IMR-90 (cell line): ENCODE measurements around the gene WSB1. TPM values are rescaled to one million over a fixed set of nuclear protein-coding genes. Genes with fewer than 3 reads are reported as not detected.

ENCODE experiments used
- ATAC-seq: fragments of 200-7000 bp; cut with Tn5 transposase; 2 replicates; pipeline ENCODE4 v1.9.1; 2020; ENCODE audit warnings: low read depth, mild to moderate bottlenecking, moderate library complexity
- BruUV-seq: library from RNA; stranded (reverse); fragments of 400-500 nt; replicated peaks from 2 replicates; lab custom pipeline; 2021; lab: Mats Ljungman, UMichigan
- CTCF ChIA-PET: fragments of 300-600 bp; formaldehyde crosslinking; extraction: SDS; loops from one replicate; lab custom pipeline; 2021; ENCODE audit warnings: antibody characterized with exemption; lab: Yijun Ruan, JAX
- POLR2A ChIA-PET: fragments of 300-600 bp; sonication (Branson Sonifier 250); formaldehyde crosslinking; loops from one replicate; lab custom pipeline; 2022; ENCODE audit warnings: antibody characterized with exemption; ENCODE audit not compliant: unreplicated experiment; lab: Charles Lee
- DNase-seq: peaks from one replicate; pipeline ENCODE4 v3.0.0; 2013
- H2AFZ ChIP-seq: replicated peaks from 2 replicates; pipeline ENCODE3; 2013; ENCODE audit warnings: low read length, mild to moderate bottlenecking; ENCODE audit not compliant: poor library complexity
- H2AK5ac ChIP-seq: 2 replicates; pipeline ENCODE4 v1.6.1; 2013; ENCODE audit warnings: low read depth, low read length, inconsistent platforms
- H2AK9ac ChIP-seq: replicated peaks from 2 replicates; pipeline ENCODE3; 2013; ENCODE audit warnings: mild to moderate bottlenecking, low read depth, low read length, moderate library complexity; ENCODE audit not compliant: poor library complexity
- H2BK120ac ChIP-seq: 2 replicates; pipeline ENCODE4 v1.6.1; 2013; ENCODE audit warnings: low read depth, low read length, inconsistent platforms
- H2BK15ac ChIP-seq: 3 replicates; pipeline ENCODE4 v1.6.1; 2013; ENCODE audit warnings: low read depth, low read length, inconsistent platforms
- H2BK20ac ChIP-seq: 2 replicates; pipeline ENCODE4 v1.6.1; 2013; ENCODE audit warnings: low read depth, mild to moderate bottlenecking, inconsistent platforms, low read length, moderate library complexity
- H2BK5ac ChIP-seq: 2 replicates; pipeline ENCODE4 v1.6.1; 2013; ENCODE audit warnings: mild to moderate bottlenecking, low read depth, low read length, inconsistent platforms; ENCODE audit not compliant: poor library complexity, severe bottlenecking
- H3K14ac ChIP-seq: replicated peaks from 2 replicates; pipeline ENCODE4 v1.6.1; 2013; ENCODE audit warnings: low read depth, low read length, inconsistent platforms
- H3K18ac ChIP-seq: 2 replicates; pipeline ENCODE4 v1.6.1; 2013; ENCODE audit warnings: low read depth, low read length, control low read depth
- H3K23ac ChIP-seq: 2 replicates; pipeline ENCODE4 v1.6.1; 2013; ENCODE audit warnings: low read depth, low read length, inconsistent platforms
- H3K27ac ChIP-seq: 2 replicates; pipeline ENCODE4 v1.5.1; 2013; ENCODE audit warnings: mild to moderate bottlenecking, control low read depth, low read length; ENCODE audit not compliant: insufficient read depth
- H3K27me3 ChIP-seq: 2 replicates; pipeline ENCODE4 v1.6.1; 2013; ENCODE audit warnings: low read length; ENCODE audit not compliant: control insufficient read depth, insufficient read depth
- H3K36me3 ChIP-seq: 2 replicates; pipeline ENCODE4 v1.6.1; 2013; ENCODE audit warnings: low read length, mixed read lengths; ENCODE audit not compliant: control insufficient read depth, insufficient read depth
- H3K4ac ChIP-seq: 2 replicates; pipeline ENCODE4 v1.6.1; 2013; ENCODE audit warnings: low read depth, low read length, inconsistent platforms
- H3K4me1 ChIP-seq: 2 replicates; pipeline ENCODE4 v1.6.1; 2013; ENCODE audit warnings: low read length, mixed read lengths; ENCODE audit not compliant: control insufficient read depth, insufficient read depth
- H3K4me2 ChIP-seq: 2 replicates; pipeline ENCODE4 v1.6.1; 2013; ENCODE audit warnings: low read depth, mild to moderate bottlenecking, control low read depth, low read length, moderate library complexity
- H3K4me3 ChIP-seq: 2 replicates; pipeline ENCODE4 v1.5.1; 2013; ENCODE audit warnings: low read depth, mild to moderate bottlenecking, control low read depth, low read length, moderate library complexity; ENCODE audit not compliant: insufficient read depth
- H3K56ac ChIP-seq: 2 replicates; pipeline ENCODE4 v1.6.1; 2013; ENCODE audit warnings: low read length, inconsistent platforms; ENCODE audit not compliant: insufficient read depth; ENCODE audit errors: extremely low read depth
- H3K79me1 ChIP-seq, 2 experiments: 2 replicates each; pipeline ENCODE4 v1.6.1; 2013; ENCODE audit warnings: low read length in 2 of 2, inconsistent platforms in 1 of 2, low read depth in 1 of 2
- H3K9ac ChIP-seq: 2 replicates; pipeline ENCODE4 v1.6.1; 2013; ENCODE audit warnings: low read depth, low read length, control low read depth
- H3K9me1 ChIP-seq: 2 replicates; pipeline ENCODE4 v1.6.1; 2013; ENCODE audit warnings: low read length, inconsistent platforms; ENCODE audit not compliant: insufficient read depth
- H3K9me3 ChIP-seq: 2 replicates; pipeline ENCODE4 v1.6.1; 2013; ENCODE audit warnings: low read length; ENCODE audit not compliant: control insufficient read depth, insufficient read depth
- H4K20me1 ChIP-seq: 2 replicates; pipeline ENCODE4 v1.6.1; 2013; ENCODE audit warnings: low read length, inconsistent platforms; ENCODE audit not compliant: insufficient read depth
- H4K5ac ChIP-seq: 2 replicates; pipeline ENCODE4 v1.6.1; 2013; ENCODE audit warnings: mild to moderate bottlenecking, low read depth, low read length, control low read depth
- H4K8ac ChIP-seq, 2 experiments: 2 replicates each; pipeline ENCODE4 v1.6.1; 2013; ENCODE audit warnings: low read depth in 2 of 2, low read length in 2 of 2, control low read depth in 1 of 2, inconsistent platforms in 1 of 2
- H4K91ac ChIP-seq: 2 replicates; pipeline ENCODE4 v1.6.1; 2013; ENCODE audit warnings: low read depth, low read length, inconsistent platforms; ENCODE audit not compliant: insufficient read depth
- BHLHE40 ChIP-seq: fragments of 150-350 bp; IDR thresholded peaks from 2 replicates; pipeline ENCODE4 v1.6.1; 2016; ENCODE audit warnings: mild to moderate bottlenecking, low read depth, low read length
- CEBPB ChIP-seq: IDR thresholded peaks from 2 replicates; pipeline ENCODE4 v1.6.1; 2012; ENCODE audit warnings: low read depth, low read length, improper control_type of control experiment
- CHD1 ChIP-seq: IDR thresholded peaks from 2 replicates; pipeline ENCODE4 v1.6.1; 2012; ENCODE audit warnings: low read depth, low read length, improper control_type of control experiment
- FOS ChIP-seq: fragments of 150-350 bp; IDR thresholded peaks from 2 replicates; pipeline ENCODE4 v1.6.1; 2016; ENCODE audit warnings: low read depth, low read length
- MAZ ChIP-seq: IDR thresholded peaks from 2 replicates; pipeline ENCODE4 v1.6.1; 2012; ENCODE audit warnings: low read depth, mild to moderate bottlenecking, low read length, improper control_type of control experiment, moderate library complexity, borderline replicate concordance
- MXI1 ChIP-seq: IDR thresholded peaks from 2 replicates; pipeline ENCODE4 v1.6.1; 2012; ENCODE audit warnings: low read depth, mild to moderate bottlenecking, low read length, moderate library complexity, borderline replicate concordance
- NFE2L2 ChIP-seq: fragments of 150-350 bp; IDR thresholded peaks from 2 replicates; pipeline ENCODE4 v1.6.1; 2016; ENCODE audit warnings: low read depth, mild to moderate bottlenecking, low read length
- POLR2A ChIP-seq: IDR thresholded peaks from 2 replicates; pipeline ENCODE4 v1.6.1; 2012; ENCODE audit warnings: mild to moderate bottlenecking, low read depth, low read length
- RAD21 ChIP-seq: IDR thresholded peaks from 2 replicates; pipeline ENCODE4 v1.6.1; 2012; ENCODE audit warnings: low read length, improper control_type of control experiment
- RCOR1 ChIP-seq: IDR thresholded peaks from 2 replicates; pipeline ENCODE4 v1.6.1; 2012; ENCODE audit warnings: mild to moderate bottlenecking, low read length, improper control_type of control experiment; ENCODE audit not compliant: insufficient replicate concordance
- RFX5 ChIP-seq: IDR thresholded peaks from 2 replicates; pipeline ENCODE4 v1.8.0; 2012; ENCODE audit warnings: low read depth, mild to moderate bottlenecking, low read length, moderate library complexity
- SMC3 ChIP-seq: fragments of 150-350 bp; IDR thresholded peaks from 2 replicates; pipeline ENCODE4 v1.6.1; 2016; ENCODE audit warnings: low read depth, mild to moderate bottlenecking, antibody characterized with exemption, low read length, moderate library complexity
- dilution Hi-C: fragments of 300-500 bp; cut with HindIII; formaldehyde crosslinking; loops from one replicate; pipeline ENCODE4 v1.14.3; 2018; ENCODE audit warnings: low sequenced_read_pairs; ENCODE audit not compliant: unreplicated experiment
- in situ Hi-C: fragments of 300-500 bp; cut with MboI; formaldehyde crosslinking; loops from 3 replicates; pipeline ENCODE4 v1.14.3; 2019; ENCODE audit warnings: low sequenced_read_pairs, inconsistent platforms, mixed read lengths
- intact Hi-C: fragments of 100-400 bp; cut with micrococcal nuclease; formaldehyde crosslinking; loops from 2 replicates; pipeline ENCODE4 v1.10.0; 2022
- polyA plus RNA-seq, 3 experiments: library from polyadenylated mRNA; depleted of rRNA; stranded (reverse); fragments of >200 nt; gene quantifications; 2 replicates each; pipeline ENCODE4 v1.2.3, GENCODE V29; 2012; ENCODE audit warnings: low replicate concordance in 1 of 3
- total RNA-seq: library from RNA; depleted of rRNA; stranded (reverse); fragments of >200 nt; gene quantifications from 2 replicates; pipeline ENCODE4 v1.2.3, GENCODE V29; 2012
- TF ChIP-seq, protein P1 (sequence below): conservative IDR thresholded peaks from 2 replicates; pipeline ENCODE4 v1.5.1; 2012; ENCODE audit warnings: mild to moderate bottlenecking, low read depth, low read length, improper control_type of control experiment
- TF ChIP-seq, protein P2 (sequence below): fragments of 150-350 bp; IDR thresholded peaks from 2 replicates; pipeline ENCODE4 v1.6.1; 2016; ENCODE audit warnings: low read depth, mild to moderate bottlenecking, low read length, moderate library complexity, borderline replicate concordance

Gene WSB1
- total and polyA plus RNA-seq, 2 of the 4 experiments (the other 2 are of a cell fraction), result 140 to 266 TPM

DNA sequence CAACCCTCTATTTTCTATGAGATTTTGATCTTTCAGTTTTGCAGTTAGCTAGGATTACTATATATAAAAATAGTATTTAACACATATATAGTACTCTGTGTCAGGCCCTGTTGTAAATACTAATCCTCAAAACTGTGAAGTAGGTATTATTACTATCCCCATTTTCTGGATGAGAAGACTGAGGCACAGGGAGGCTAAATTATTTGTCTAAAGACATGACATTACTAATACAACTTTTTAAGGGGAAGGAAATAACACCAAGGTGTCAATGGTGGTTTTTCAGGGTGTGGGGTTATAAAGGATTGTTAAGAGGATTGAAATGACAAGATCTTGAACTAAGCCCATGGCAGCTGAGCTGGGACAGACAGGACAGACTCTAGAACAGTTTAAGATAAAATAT, 4.1 kb upstream of the WSB1 start:
- TF ChIP-seq SMC3 (no peak), POLR2A (no peak), CEBPB (no peak), MXI1 (no peak), RCOR1 (no peak), CHD1 (no peak), RAD21 (no peak), RFX5 (no peak), NFE2L2 (no peak), BHLHE40 (no peak), FOS (no peak), MAZ (no peak)
- TF ChIP-seq, protein P1, sequence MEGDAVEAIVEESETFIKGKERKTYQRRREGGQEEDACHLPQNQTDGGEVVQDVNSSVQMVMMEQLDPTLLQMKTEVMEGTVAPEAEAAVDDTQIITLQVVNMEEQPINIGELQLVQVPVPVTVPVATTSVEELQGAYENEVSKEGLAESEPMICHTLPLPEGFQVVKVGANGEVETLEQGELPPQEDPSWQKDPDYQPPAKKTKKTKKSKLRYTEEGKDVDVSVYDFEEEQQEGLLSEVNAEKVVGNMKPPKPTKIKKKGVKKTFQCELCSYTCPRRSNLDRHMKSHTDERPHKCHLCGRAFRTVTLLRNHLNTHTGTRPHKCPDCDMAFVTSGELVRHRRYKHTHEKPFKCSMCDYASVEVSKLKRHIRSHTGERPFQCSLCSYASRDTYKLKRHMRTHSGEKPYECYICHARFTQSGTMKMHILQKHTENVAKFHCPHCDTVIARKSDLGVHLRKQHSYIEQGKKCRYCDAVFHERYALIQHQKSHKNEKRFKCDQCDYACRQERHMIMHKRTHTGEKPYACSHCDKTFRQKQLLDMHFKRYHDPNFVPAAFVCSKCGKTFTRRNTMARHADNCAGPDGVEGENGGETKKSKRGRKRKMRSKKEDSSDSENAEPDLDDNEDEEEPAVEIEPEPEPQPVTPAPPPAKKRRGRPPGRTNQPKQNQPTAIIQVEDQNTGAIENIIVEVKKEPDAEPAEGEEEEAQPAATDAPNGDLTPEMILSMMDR, result no peak
- TF ChIP-seq, protein P2, sequence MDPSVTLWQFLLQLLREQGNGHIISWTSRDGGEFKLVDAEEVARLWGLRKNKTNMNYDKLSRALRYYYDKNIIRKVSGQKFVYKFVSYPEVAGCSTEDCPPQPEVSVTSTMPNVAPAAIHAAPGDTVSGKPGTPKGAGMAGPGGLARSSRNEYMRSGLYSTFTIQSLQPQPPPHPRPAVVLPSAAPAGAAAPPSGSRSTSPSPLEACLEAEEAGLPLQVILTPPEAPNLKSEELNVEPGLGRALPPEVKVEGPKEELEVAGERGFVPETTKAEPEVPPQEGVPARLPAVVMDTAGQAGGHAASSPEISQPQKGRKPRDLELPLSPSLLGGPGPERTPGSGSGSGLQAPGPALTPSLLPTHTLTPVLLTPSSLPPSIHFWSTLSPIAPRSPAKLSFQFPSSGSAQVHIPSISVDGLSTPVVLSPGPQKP, result no peak
- Histone ChIP-seq H3K79me1 (peaks cover 4 to 16% of the 10 kb centered on the region in 2 experiments; a peak in 2 of 4 replicates), H3K14ac (no peak overlapping the region), H3K4me3 (no peak overlapping the region), H4K20me1 (peaks cover under 1% of the 10 kb centered on the region; the same call in 1 of the 2 replicates), H2AK9ac (no peak overlapping the region), H2BK5ac (no peak overlapping the region), H3K27me3 (peaks cover 2% of the 10 kb centered on the region; the same call in 1 of the 2 replicates), H2BK15ac (no peak overlapping the region), H3K4ac (no peak overlapping the region), H3K36me3 (no peaks in the 10 kb centered on the region), H3K9me3 (no peaks in the 10 kb centered on the region), H3K9ac (no peak overlapping the region), H3K27ac (no peak overlapping the region), H3K4me1 (peaks cover 6% of the 10 kb centered on the region), H3K23ac (no peak overlapping the region; the same call in 1 of the 2 replicates), H2AFZ (no peak overlapping the region), H3K9me1 (peaks cover 5% of the 10 kb centered on the region), H3K4me2 (no peak overlapping the region), H4K5ac (no peak overlapping the region), H4K8ac (no peak overlapping the region), H3K56ac (no peak overlapping the region), H2BK120ac (no peak overlapping the region), H4K91ac (no peak overlapping the region), H2BK20ac (no peak overlapping the region), H3K18ac (no peak overlapping the region), H2AK5ac (no peak overlapping the region)
- in situ Hi-C loops, result no loop called here
- dilution Hi-C loops, result no loop called here
- BruUV-seq, result no TSS peak
- ChIA-PET POLR2A (interaction anchor here (0.6 kb wide), 1 partner anchor 8 kb away, joined by 3 read pairs; no protein-coding TSS in a partner anchor), CTCF (no interaction called here)
- DNase-seq (no peak), ATAC-seq (no peak)
- intact Hi-C loops, result no loop called here
